Stimulated activated CD4-positive, alpha-beta T cell treated with anti-CD3 and anti-CD28 coated beads, Interleukin-2, amount 100 ng/mL, for 4 hours (primary cell): ENCODE data around the gene ZCCHC24.

Source experiments
- DNase-seq: peaks from one replicate; pipeline ENCODE4 v3.0.0-alpha.2; 2020; ENCODE audit warnings: low read depth

Gene ZCCHC24

GRCh38 chr10:79383974-79384606 is 61.3 kb downstream of the ZCCHC24 start:
- no peak for DNase-seq

- no peak for DNase-seq
These were observed 62.9 kb downstream of the ZCCHC24 start for GRCh38 chr10:79382491-79382941.

GRCh38 chr10:79381804-79382221 is 63.6 kb downstream of the ZCCHC24 start:
- DNase-seq = no peak

- no peak for DNase-seq
These were observed 64.3 kb downstream of the ZCCHC24 start for GRCh38 chr10:79380946-79381721.

GRCh38 chr10:79380125-79380945 is 65.1 kb downstream of the ZCCHC24 start:
- no peak for DNase-seq

GRCh38 chr10:79379512-79380124 is 65.8 kb downstream of the ZCCHC24 start:
- DNase-seq = no peak

GRCh38 chr10:79378647-79379511 is 66.5 kb downstream of the ZCCHC24 start:
- DNase-seq = no peak

- DNase-seq = no peak
These were observed 67.1 kb downstream of the ZCCHC24 start for GRCh38 chr10:79378383-79378646.

- DNase-seq = no peak
These were observed 67.7 kb downstream of the ZCCHC24 start for GRCh38 chr10:79377557-79378382.

GRCh38 chr10:79376751-79377556 is 68.5 kb downstream of the ZCCHC24 start:
- no peak for DNase-seq

GRCh38 chr10:79376078-79376628 is 69.3 kb downstream of the ZCCHC24 start:
- DNase-seq = no peak

- no peak for DNase-seq
These were observed 69.9 kb downstream of the ZCCHC24 start for GRCh38 chr10:79375321-79376077.

- DNase-seq = peak; percentile 61
These were observed 70.9 kb downstream of the ZCCHC24 start for GRCh38 chr10:79374312-79375191.

- DNase-seq = no peak
These were observed 72.6 kb downstream of the ZCCHC24 start for GRCh38 chr10:79372871-79373270.

- no peak for DNase-seq
These were observed 77.8 kb downstream of the ZCCHC24 start for GRCh38 chr10:79367426-79368189.

- no peak for DNase-seq
These were observed 83.6 kb downstream of the ZCCHC24 start for GRCh38 chr10:79361726-79362397.
